ENCODE results near the gene DOK3. TPM values are rescaled to one million over a fixed set of nuclear protein-coding genes. Genes with fewer than 3 reads are reported as not detected.

Gene DOK3
- total RNA-seq, 2 experiments from 2014 or later: 3.7 to 6.0 TPM

- no peak overlapping the region for H3K4me3 Mint-ChIP-seq
- H3K27ac Mint-ChIP-seq: no peak overlapping the region
- peaks cover 4% of the 10 kb centered on the region for H3K36me3 Mint-ChIP-seq
- ATAC-seq (ENCODE audit: low read depth): no peak
- H3K9me3 Mint-ChIP-seq: no peaks in the 10 kb centered on the region
- H3K4me1 Mint-ChIP-seq: peaks cover 2% of the 10 kb centered on the region
- POLR2A ChIA-PET: no interaction called here
- H3K27me3 Mint-ChIP-seq: no peaks in the 10 kb centered on the region
- DNase-seq: no peak
Measured at GRCh38 chr5:177528631-177529030, 19.0 kb upstream of the DOK3 start.

DNA sequence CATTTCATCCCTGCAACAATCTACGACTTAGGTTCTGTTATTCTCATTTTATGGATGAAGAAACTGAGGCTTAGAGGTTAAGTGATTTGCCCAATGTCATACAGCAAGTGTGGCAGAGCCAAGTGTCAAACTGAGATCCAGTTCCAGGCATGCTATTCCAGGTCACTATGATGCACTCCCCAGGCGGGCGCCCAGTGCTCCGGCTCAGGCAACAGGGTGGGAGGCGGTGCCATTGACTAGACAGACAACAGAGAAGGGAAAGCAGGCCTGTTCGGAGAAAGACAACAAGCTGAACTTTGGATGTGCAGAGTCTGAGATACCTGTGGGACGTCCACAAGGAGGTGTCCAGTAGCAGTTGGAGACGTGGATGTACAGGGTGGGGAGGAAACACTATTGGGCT, 18.0 kb upstream of the DOK3 start:
- no peak for DNase-seq
- no peak overlapping the region for H3K4me3 Mint-ChIP-seq
- POLR2A ChIA-PET: no interaction called here
- no peaks in the 10 kb centered on the region for H3K9me3 Mint-ChIP-seq
- peaks cover 2% of the 10 kb centered on the region for H3K4me1 Mint-ChIP-seq
- H3K27ac Mint-ChIP-seq: no peak overlapping the region
- H3K27me3 Mint-ChIP-seq: no peaks in the 10 kb centered on the region
- no peak for ATAC-seq (ENCODE audit: low read depth)
- peaks cover 4% of the 10 kb centered on the region for H3K36me3 Mint-ChIP-seq

DNA sequence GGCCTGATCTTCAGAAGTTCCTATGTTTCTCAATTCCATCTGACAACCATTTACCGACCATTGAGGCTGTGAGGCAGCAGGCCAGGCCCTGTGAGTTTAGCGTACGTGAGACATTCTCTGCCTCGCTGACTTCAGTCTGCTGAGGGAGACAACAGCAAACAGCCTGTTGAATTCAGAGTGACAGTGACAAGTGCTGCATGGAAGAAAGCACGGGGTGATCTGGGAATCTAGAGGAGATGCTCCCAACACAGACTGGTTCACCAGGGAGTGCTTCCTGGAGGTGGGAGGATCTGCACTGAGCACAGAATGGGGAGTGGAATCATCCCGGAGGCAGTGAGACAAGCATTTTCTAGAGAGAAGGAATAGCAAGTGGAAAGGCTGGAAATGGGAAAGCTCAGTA, 17.2 kb upstream of the DOK3 start:
- H3K27me3 Mint-ChIP-seq: no peaks in the 10 kb centered on the region
- DNase-seq (no peak), ATAC-seq (ENCODE audit: low read depth) (no peak)
- no peak overlapping the region for H3K4me3 Mint-ChIP-seq
- H3K27ac Mint-ChIP-seq: no peak overlapping the region
- H3K9me3 Mint-ChIP-seq: no peaks in the 10 kb centered on the region
- H3K4me1 Mint-ChIP-seq: peaks cover 2% of the 10 kb centered on the region
- POLR2A ChIA-PET: no interaction called here
- peaks cover 4% of the 10 kb centered on the region for H3K36me3 Mint-ChIP-seq

DNA sequence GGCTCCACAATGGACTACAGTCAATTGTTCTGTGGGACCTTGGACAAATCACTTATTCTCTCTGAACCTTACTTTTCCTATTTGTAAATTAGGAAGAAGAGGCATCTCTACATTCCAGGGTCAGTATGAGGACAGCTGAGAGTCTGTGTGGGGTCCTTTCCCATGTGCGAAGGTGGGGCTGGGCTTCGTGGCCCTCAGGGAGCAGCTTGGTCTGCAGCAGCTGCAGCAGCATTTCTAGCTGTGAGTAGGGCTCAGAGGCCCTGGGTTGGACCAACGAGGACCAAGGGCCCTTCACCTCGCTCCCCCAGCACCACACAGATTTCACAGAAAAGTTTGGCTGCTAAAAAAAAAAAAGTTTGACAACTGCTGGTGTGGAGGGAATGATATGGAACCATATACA, 16.6 kb upstream of the DOK3 start:
- H3K27ac Mint-ChIP-seq: no peak overlapping the region
- ATAC-seq (ENCODE audit: low read depth) (no peak), DNase-seq (peak; percentile 12)
- no peaks in the 10 kb centered on the region for H3K9me3 Mint-ChIP-seq
- peaks cover 8% of the 10 kb centered on the region for H3K4me1 Mint-ChIP-seq
- H3K4me3 Mint-ChIP-seq: no peak overlapping the region
- H3K27me3 Mint-ChIP-seq: no peaks in the 10 kb centered on the region
- peaks cover 4% of the 10 kb centered on the region for H3K36me3 Mint-ChIP-seq
- POLR2A ChIA-PET: no interaction called here

DNA sequence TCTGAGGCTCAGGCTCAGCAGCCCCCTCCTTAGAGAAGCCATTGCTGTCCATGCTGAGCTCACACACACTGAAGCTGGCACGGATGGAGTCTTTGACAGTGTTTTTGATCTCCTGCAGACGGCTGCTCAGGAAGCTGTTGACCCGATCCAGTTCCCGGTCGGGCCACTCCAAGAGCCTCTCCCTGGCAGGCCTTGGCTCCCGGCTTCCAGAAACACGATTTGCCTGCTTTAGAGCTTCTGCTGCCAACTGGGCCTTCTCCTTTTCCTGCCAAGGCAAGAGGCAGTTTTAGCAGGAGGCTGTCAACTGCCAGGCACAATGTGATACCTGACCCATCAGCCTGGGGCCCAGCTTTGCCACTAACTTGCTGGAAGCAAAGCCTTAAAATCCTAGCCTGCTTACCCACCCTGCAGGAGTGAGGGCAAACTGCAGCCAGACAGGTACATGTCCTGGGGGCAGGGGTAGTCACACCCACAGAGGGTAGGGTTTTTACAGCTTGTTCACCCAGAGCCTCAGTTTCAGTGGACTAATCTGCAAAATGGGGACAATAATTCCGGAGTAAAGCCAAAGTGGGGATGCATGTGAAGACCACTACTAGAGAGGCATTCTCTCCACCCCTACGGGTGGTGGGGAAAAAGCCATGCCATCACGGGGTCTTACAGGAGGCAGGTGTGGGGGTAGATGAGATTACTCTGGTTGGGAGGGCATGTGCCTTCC, 15.5 kb upstream of the DOK3 start:
- no peak overlapping the region for H3K27ac Mint-ChIP-seq
- ATAC-seq (ENCODE audit: low read depth): no peak

GRCh38 chr5:177524539-177524900, 14.9 kb upstream of the DOK3 start:
- Mint-ChIP-seq H3K27ac (no peak overlapping the region), H3K27me3 (no peaks in the 10 kb centered on the region)
- POLR2A ChIA-PET: no interaction called here

More for the DNA sequence above, 15.5 kb upstream of the DOK3 start:
- POLR2A ChIA-PET: no interaction called here
- Mint-ChIP-seq H3K36me3 (peaks cover 9% of the 10 kb centered on the region), H3K4me1 (peaks cover 11% of the 10 kb centered on the region), H3K9me3 (no peaks in the 10 kb centered on the region), H3K27me3 (no peaks in the 10 kb centered on the region), H3K4me3 (no peak overlapping the region)
- DNase-seq: no peak

GRCh38 chr5:177523711-177524538, 14.3 kb upstream of the DOK3 start:
- Mint-ChIP-seq H3K36me3 (peaks cover 9% of the 10 kb centered on the region), H3K27ac (no peak overlapping the region), H3K4me1 (peaks cover 15% of the 10 kb centered on the region), H3K4me3 (no peak overlapping the region), H3K9me3 (no peaks in the 10 kb centered on the region), H3K27me3 (no peaks in the 10 kb centered on the region)
- DNase-seq: no peak
- POLR2A ChIA-PET: no interaction called here
- ATAC-seq (ENCODE audit: low read depth): no peak

More at GRCh38 chr5:177524539-177524900, 14.9 kb upstream of the DOK3 start:
- peaks cover 14% of the 10 kb centered on the region for H3K36me3 Mint-ChIP-seq
- DNase-seq: no peak
- H3K9me3 Mint-ChIP-seq: no peaks in the 10 kb centered on the region
- no peak for ATAC-seq (ENCODE audit: low read depth)
- no peak overlapping the region for H3K4me3 Mint-ChIP-seq
- peaks cover 13% of the 10 kb centered on the region for H3K4me1 Mint-ChIP-seq

DNA sequence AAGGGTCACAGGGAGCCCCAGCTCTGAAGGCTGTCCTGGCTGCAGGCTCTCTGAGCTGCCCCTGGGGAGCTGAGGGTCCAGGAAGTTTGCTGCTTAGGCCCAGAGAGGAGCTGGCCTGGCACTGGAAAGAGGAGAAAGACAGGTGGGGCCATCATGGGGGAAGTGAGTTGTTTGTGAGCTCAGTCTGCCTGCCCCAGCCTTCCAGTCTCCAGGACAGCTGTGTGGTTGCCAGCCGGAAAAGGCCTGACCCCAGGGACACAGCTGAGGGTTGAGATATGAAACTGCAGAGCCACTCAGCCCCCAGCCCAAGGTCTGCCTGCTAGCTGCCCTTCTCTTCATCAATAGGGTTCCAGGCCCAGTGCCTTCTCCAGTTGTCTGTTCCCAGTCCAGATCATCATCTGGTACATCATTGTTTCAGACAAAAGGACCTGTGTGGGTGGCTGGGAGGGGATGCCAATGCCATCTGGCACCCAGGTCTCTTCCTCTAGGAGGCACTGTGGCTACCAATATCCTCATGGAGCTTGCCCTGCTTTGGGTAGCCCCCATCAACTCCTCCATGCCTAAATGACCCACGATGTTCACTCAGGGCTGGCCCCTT, 11.4 kb upstream of the DOK3 start:
- Mint-ChIP-seq H3K27me3 (no peaks in the 10 kb centered on the region), H3K27ac (peak overlapping the region; percentile 81), H3K4me1 (peaks cover 23% of the 10 kb centered on the region), H3K4me3 (no peak overlapping the region), H3K9me3 (no peaks in the 10 kb centered on the region), H3K36me3 (peaks cover 18% of the 10 kb centered on the region)
- DNase-seq (no peak), ATAC-seq (ENCODE audit: low read depth) (no peak)
- POLR2A ChIA-PET: no interaction called here

DNA sequence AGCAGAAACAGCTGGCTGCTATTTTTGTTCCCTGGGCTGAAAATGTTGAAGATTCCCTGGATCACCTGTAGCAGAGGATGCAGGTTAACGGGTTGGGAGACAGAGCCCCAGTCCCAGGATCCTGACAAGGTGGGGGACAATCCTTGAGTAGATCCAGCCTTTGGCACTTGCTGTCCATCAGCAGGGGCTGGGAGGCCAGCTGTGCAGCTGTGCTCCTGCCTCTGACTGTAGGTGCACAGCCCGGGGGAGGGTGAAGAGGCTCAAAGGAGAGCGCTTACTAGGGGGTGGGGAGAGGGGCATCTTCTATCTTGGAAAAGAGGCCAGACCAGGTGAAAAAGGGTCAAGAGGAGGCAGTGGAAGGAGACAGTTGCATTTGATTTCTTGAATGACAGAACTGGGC, 10.6 kb upstream of the DOK3 start:
- Mint-ChIP-seq H3K4me1 (peaks cover 30% of the 10 kb centered on the region), H3K4me3 (no peak overlapping the region)
- POLR2A ChIA-PET: interaction anchor here (0.6 kb wide), 1 partner anchor 204 kb away, joined by 3 read pairs; no protein-coding TSS in a partner anchor

GRCh38 chr5:177519463-177520235, 10.0 kb upstream of the DOK3 start:
- Mint-ChIP-seq H3K4me3 (no peak overlapping the region), H3K27ac (peak overlapping the region; percentile 45), H3K9me3 (no peaks in the 10 kb centered on the region), H3K36me3 (peaks cover 28% of the 10 kb centered on the region), H3K27me3 (no peaks in the 10 kb centered on the region), H3K4me1 (peaks cover 35% of the 10 kb centered on the region)
- no peak for DNase-seq
- ATAC-seq (ENCODE audit: low read depth): no peak
- POLR2A ChIA-PET: interaction anchor here (0.6 to 1.2 kb wide), 3 partner anchors 21 to 204 kb away, joined by 3 to 4 read pairs (median 3); no protein-coding TSS in a partner anchor

More for the DNA sequence above, 10.6 kb upstream of the DOK3 start:
- ATAC-seq (ENCODE audit: low read depth) (no peak), DNase-seq (no peak)
- H3K27me3 Mint-ChIP-seq: no peaks in the 10 kb centered on the region
- peak overlapping the region; percentile 81 for H3K27ac Mint-ChIP-seq
- H3K36me3 Mint-ChIP-seq: peaks cover 25% of the 10 kb centered on the region
- H3K9me3 Mint-ChIP-seq: no peaks in the 10 kb centered on the region

- Mint-ChIP-seq H3K36me3 (peaks cover 40% of the 10 kb centered on the region), H3K27ac (peak within 1 kb of the TSS; percentile 90), H3K4me3 (peak within 1 kb of the TSS; percentile 99), H3K27me3 (no peaks in the 10 kb centered on the region), H3K9me3 (no peaks in the 10 kb centered on the region), H3K4me1 (peaks cover 41% of the 10 kb centered on the region)
- DNase-seq: peak; percentile 97
- POLR2A ChIA-PET: interaction anchor here (1.3 to 2.8 kb wide), 4 partner anchors 20 to 75 kb away, joined by 3 to 13 read pairs (median 4); partner anchors contain the start of genes PDLIM7 and TMED9
- ATAC-seq (ENCODE audit: low read depth): peak; percentile 91
Measured at GRCh38 chr5:177516601-177517568, 7.3 kb upstream of the DOK3 start, which contains the start of gene DDX41. DDX41 (minus strand) TSS chr5:177516961; CDS start chr5:177516945, 16 bp downstream.

DNA sequence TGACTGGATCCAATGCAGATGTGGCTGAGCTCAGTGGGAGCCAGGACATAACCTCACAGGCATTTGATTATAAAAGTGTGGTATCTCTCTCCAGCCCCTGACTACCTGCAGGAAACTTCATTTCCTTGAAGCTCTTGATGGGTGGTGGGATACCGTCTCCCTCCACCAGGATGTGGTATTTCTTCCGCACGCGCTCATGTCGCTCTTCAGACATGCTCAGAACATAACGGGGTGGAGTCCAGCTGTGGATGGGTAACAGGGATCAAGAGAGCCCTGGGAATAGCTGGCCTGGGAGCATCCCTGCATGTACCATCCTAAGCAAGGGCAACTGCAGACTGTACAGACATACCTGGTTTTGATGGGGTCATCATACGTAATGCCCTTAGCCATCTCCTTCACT, 6.0 kb upstream of the DOK3 start:
- H3K36me3 Mint-ChIP-seq: peaks cover 44% of the 10 kb centered on the region
- POLR2A ChIA-PET: interaction anchor here (0.6 to 2.8 kb wide), 5 partner anchors 19 to 136 kb away, joined by 3 to 13 read pairs (median 4); partner anchors contain the start of genes PDLIM7 and TMED9
- no peaks in the 10 kb centered on the region for H3K27me3 Mint-ChIP-seq
- H3K4me3 Mint-ChIP-seq: peak overlapping the region; percentile 99
- DNase-seq: no peak
- H3K4me1 Mint-ChIP-seq: peaks cover 33% of the 10 kb centered on the region
- no peaks in the 10 kb centered on the region for H3K9me3 Mint-ChIP-seq
- peak overlapping the region; percentile 64 for H3K27ac Mint-ChIP-seq
- no peak for ATAC-seq (ENCODE audit: low read depth)

Measured in activated naive CD8-positive, alpha-beta T cell treated with anti-CD3 and anti-CD28 coated beads, Interleukin-2, amount 10 ng/mL, durations not matched to agents 7 days and 5 days (primary cell).